GM18499 (cell line): ENCODE results near the gene YIPF1.
"Not testable (repeated sequence)": the region's sequence is repeated elsewhere in the genome, so short reads cannot be mapped to it uniquely, and the experiment has no call there.

Experiments used
- ATAC-seq: cut with Tn5 transposase; IDR thresholded peaks from one replicate; pipeline ENCODE4 v1.9.1; 2021; ENCODE audit warnings: moderate number of reproducible peaks; ENCODE audit not compliant: insufficient read depth, unreplicated experiment

The YIPF1 gene

GRCh38 chr1:53850082-53850673 is 39.4 kb downstream of the YIPF1 start:
- ATAC-seq, result no peak

GRCh38 chr1:53847980-53848379 is 41.6 kb downstream of the YIPF1 start:
- ATAC-seq, result no peak

DNA sequence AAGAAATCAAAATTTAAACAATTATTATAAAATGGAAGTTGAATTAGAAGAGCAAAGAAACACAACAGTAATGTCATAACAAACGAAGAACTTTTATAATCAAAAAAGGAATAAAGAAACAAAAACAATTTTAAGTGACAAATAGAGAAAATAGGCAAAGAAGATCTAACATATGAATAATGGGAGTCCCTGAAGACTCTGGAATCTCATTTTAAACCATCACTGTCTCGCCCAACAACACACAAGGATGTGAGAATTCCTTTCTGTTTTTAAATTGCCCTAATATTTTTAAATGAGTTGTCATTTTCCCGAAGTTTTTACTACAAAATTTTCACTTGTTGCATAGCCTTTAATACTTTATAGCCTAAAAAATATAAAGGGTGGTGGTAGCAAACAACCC is 47.2 kb downstream of the YIPF1 start:
- ATAC-seq, result no peak

DNA sequence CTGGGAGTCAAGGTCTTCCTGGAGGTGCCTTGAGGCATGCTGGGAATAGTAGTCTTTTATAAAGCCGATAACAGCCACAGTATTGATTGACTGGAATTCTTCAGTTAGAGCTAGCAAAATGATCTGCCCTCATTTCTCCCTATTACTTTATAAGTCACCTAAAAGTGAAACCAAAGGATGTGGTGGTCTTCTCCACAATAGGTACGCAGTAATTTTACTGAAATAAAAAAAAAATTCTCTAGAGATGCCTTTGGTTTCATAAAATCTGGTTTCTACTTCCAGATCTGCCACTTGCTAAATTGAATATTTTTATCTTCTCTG is 51.0 kb downstream of the YIPF1 start:
- no peak for ATAC-seq

DNA sequence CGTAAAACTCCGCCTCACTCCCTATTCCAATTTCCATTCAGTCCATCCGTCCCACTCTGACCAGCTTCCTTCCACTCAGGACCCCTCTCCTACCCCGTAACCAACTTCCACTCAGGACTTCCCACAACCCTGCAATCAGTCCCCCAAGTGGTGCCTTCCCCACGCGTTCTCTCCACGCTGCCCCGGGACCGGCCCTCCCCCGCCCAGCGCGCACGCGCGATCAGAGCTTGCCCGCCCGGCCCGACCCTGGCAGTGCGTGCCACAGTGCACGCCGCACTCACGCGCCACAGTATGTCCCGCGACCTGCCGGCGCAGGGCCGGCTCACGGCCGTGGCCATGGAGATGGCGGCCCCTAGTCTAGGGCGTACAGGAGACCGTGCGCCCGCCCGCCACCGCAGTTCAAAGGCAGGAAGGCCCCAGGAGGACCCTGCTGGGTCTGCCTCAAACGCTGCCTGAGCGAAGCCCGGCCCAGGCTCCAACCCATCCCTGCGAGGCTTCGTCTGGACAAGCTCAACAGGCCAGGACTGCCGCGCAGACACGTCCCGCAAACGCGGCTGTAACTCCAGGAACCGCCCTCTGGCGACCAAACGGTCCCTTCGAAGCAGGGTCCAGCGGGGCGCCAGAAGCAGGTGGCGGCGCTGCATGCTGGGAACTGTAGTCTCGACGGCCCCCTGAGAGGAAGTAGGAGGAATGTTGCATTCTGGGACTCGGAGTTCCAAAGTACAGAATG is 51.5 kb downstream of the YIPF1 start, which contains the start of gene NDC1:
Gene NDC1 (minus strand): TSS at position 373 of the 730 bp plus-strand sequence. CDS start 35 bp downstream, at position 338.
- ATAC-seq, result peak; percentile 62

- no peak for ATAC-seq
Measured at GRCh38 chr1:53837646-53837923, 52.0 kb downstream of the YIPF1 start.

DNA sequence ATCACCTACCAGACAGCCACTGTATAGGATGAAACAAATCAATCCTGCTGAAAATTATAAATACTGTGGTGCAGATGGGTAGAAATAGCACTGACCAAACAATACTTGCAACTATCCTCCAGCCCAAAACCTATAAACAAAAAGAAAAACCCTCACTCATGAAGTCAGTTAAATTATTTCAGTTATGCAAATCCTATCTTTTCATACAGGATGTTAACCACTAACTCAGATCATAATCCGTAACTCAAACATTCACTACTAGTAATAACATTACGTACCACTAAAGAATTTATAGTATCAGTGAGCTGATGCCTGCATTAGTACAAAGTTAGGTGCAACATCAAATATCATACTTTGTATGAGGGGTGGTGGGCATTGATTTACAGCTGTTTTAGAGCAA is 54.1 kb downstream of the YIPF1 start:
- no peak for ATAC-seq

DNA sequence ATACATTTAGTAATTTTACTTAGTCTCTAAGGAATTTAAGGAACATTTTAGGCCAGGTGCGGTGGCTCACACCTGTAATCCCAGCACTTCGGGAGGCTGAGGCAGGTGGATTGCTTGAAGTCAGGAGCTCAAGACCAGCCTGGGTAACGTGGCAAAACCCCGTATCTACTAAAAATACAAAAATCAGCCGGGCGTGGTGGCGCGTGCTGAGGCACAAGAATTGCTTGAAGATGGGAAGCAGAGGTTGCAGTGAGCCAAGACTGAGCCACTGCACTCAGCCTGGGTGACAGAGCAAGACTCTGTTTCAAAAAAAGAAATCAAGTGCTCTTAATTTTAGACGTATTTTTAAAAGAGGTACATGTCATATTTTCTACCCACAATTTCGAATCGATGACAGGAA is 54.8 kb downstream of the YIPF1 start:
- no peak for ATAC-seq

- no peak for ATAC-seq
Measured at GRCh38 chr1:53833393-53833792, 56.2 kb downstream of the YIPF1 start.

DNA sequence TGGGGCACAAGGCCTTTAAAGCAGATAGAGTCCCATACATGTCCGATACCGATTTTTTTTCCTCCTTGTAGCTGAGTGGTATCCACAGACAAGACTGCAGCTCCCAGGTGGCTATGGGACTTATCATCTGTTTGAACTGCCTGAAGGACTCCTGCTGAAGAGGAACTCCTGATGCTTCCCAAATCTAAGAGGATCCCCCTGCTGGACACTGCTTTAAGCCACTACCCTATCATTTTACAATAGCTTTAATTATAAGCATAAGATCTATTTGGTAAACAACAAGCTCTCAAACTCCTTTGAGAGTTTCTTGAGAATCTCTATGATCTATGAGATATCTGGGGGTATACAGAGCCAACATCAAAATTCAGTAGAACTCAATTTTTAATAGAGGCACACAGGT is 63.2 kb downstream of the YIPF1 start:
- no peak for ATAC-seq

- ATAC-seq, result no peak
Measured at GRCh38 chr1:53825306-53825705, 64.3 kb downstream of the YIPF1 start.

DNA sequence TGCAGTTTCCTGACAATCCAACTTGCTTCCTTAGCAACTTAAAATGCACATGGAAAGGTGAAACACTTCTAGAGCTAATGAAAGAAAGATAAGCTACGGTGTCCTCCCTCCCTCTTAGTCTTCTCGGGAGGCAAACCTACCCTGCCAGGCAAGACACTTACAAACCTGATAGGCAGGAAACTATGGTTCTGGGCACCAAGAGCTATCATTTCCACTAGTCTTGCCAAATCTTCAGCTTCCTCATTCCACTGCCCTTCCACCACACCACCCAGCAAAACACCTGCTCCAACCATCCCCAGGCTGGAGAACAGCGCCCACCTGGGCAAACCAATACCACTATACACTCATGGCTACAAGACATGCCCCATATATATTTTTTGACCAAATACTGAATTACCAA is 66.7 kb downstream of the YIPF1 start:
- no peak for ATAC-seq

DNA sequence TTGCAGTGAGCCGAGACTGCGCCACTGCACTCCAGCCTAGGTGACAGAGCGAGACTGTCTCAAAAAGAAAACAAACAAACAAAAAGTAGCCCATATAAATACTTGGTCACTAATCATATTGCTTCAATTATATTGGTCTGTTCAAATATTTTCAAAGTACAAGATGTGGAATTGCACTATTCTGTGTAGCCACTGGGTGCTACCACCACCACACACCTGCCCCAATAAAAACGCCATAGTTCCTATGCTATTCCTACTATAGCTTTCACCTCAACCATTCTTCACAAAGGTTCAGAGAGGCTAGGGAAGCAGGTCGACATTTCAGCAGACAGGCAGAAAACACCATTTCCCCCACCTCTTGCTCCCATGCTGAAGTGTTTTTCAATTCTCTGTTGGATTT is 68.2 kb downstream of the YIPF1 start:
- ATAC-seq, result no peak

GRCh38 chr1:53819387-53819786 is 70.2 kb downstream of the YIPF1 start:
- ATAC-seq, result no peak

DNA sequence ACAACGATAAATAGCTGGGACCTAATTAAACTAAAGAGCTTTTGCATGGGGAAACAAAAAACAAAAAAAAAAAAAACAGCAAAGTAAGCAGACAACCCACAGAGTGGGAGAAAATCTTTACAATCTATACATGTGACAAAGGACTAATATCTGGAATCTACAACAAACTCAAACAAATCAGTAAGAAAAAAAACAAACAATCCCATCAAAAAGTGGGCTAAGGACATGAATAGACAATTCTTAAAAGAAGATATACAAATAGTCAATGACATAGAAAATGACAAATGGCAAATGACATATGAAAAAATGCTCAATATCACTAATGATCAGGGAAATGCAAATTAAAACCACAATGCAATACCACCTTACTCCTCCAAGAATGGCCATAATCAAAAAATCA is 73.0 kb downstream of the YIPF1 start:
- ATAC-seq, result not testable (repeated sequence)

- not testable (repeated sequence) for ATAC-seq
Measured at GRCh38 chr1:53815484-53815883, 74.1 kb downstream of the YIPF1 start.

DNA sequence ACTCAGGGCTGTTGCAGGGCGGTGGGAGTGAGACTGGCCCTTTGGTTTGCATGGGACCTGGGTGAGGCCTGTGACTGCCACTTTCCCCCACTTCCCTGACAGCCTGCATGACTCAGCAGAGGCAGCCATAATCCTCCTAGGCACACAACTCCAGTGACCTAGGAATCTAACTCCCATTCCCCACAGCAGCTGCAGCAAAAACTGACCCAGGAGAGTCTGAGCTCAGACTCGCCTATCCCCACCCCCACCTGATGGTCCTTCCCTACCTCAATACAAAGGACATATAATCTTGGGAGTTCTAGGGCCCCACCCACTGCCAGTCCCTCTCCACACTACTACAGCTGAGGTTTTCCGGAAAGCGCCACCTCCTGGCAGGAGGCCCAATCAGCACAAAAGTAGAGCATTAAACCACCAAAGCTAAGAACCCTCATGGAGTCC is 78.2 kb downstream of the YIPF1 start:
- no peak for ATAC-seq

GRCh38 chr1:53810497-53810896 is 79.1 kb downstream of the YIPF1 start:
- no peak for ATAC-seq

DNA sequence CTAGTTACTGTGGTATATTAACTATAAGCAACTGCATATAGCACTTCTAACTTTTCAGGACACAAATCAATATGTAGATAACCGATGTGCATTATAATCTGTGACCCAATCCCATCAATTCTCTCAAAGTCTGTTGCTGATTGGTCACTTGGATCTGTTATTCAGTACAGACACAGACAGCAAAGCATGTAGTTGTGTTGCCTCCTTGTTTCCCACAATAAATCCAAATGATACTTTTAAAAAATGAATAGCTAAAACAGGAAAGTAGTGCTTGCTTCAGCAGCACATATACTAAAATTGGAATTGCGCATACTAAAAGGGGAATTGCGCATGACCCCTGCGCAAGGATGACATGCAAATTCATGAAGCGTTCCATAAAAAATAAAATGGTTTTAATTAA is 79.6 kb downstream of the YIPF1 start:
- ATAC-seq, result no peak

GRCh38 chr1:53807916-53808315 is 81.7 kb downstream of the YIPF1 start:
- ATAC-seq, result no peak

DNA sequence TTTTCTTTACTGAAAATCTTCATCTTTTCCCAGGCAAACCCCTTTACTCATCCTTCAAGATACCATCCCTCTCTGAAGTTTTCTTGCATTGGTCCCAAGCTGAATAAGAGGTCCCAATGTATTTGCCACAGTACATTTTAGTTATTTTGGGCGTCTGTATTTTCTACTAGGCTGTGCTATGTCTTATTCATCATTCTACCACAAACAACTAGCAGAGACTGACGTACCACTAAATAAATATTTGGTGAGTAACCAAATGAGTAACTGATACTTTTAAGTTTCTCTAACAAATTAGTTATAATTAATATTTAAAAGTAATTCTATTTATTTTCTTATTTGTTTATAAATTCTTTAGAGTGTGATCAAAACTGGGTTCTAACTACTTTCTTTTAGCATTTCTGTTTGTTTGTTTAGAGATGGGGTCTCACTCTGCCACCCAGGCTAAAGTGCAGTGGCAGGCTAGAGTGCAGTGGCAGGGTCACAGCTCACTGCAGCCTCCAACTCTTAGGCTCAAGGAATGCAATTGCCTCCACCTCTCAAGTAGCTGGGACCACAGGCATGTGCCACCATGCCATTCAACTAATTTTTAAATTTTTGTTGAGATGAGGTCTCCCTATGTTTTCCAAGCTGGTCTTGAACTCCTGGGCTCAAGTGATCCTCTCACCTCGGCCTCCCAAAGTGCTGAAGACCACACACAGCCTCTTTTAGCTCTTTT is 84.6 kb downstream of the YIPF1 start:
- no peak for ATAC-seq

GRCh38 chr1:53804181-53804580 is 85.4 kb downstream of the YIPF1 start:
- no peak for ATAC-seq
